Mesodermal cell (in vitro differentiated cells): Measurements from ENCODE around the gene VWA8.
"Not testable (repeated sequence)": the region's sequence is repeated elsewhere in the genome, so short reads cannot be mapped to it uniquely, and the experiment has no call there.

Experiments
- H3K27ac ChIP-seq: 2 replicates; pipeline ENCODE4 v1.7.0; 2013; ENCODE audit warnings: mild to moderate bottlenecking, low read depth, low read length, moderate library complexity; ENCODE audit not compliant: severe bottlenecking
- H3K36me3 ChIP-seq: 2 replicates; pipeline ENCODE4 v1.7.1; 2013; ENCODE audit warnings: mild to moderate bottlenecking, low read length, moderate library complexity; ENCODE audit not compliant: control insufficient read depth, insufficient read depth
- H3K4me1 ChIP-seq: one replicate; pipeline ENCODE4 v1.7.1; 2013; ENCODE audit warnings: mild to moderate bottlenecking, low read length; ENCODE audit not compliant: insufficient read depth, control insufficient read depth, poor library complexity, severe bottlenecking
- H3K4me3 ChIP-seq: 2 replicates; pipeline ENCODE4 v1.7.0; 2013; ENCODE audit warnings: low read length, control low read depth, mild to moderate bottlenecking; ENCODE audit not compliant: insufficient read depth, poor library complexity, severe bottlenecking; ENCODE audit errors: extremely low read depth
- H3K9me3 ChIP-seq: 2 replicates; pipeline ENCODE4 v1.7.1; 2013; ENCODE audit warnings: mild to moderate bottlenecking, low read length, moderate library complexity; ENCODE audit not compliant: control insufficient read depth
- WGBS, 2 experiments: methylation state at CpG; one replicate each; pipeline ENCODE4 v1.1.5; 2013; ENCODE audit warnings: missing lambda C conversion rate in 2 of 2; ENCODE audit not compliant: insufficient coverage in 2 of 2; 5-methylcytosine and 5-hydroxymethylcytosine counted together

VWA8 gene

DNA sequence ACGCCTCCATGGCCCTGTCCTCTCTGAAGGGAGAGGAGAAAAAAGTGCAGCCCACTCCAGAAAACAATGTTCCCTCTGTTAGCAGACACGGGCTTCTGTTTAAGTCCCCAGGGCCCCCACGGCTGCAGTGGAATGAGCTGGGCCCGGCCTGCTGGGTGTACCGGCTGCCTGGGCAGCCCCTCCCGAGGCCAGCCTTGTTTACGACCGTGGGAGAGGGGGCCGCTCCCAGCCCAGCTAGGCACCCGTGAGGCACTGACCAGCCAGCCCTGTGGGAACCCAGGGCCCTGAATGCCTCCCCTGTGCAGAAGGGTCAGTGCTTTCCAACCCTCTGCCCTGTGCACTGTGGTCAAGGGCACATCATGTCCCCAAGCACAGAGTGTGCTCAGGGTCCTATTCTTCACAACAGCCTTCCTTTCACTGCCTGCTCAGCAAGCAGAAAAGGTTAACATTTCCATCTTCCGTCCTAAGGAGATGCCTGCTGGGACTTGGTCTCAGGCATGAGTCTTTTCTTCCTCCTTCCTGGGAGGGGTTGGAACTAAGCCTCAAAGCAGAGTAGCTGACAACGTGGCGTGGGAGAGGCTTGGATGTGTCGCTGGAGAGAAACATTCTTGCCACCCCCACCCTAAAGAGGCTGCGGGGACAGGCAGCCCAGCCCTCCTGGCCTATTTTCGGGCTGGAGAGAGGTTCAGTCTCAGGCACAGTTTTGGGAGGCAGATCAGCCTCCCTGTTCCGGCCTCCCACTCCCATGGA, 413.5 kb downstream of the VWA8 start:
- no peaks in the 10 kb centered on the region for H3K9me3 ChIP-seq
- peaks cover 26% of the 10 kb centered on the region for H3K4me1 ChIP-seq
- WGBS, 2 experiments = 70 to 72% methylated on average over 11 to 13 of the region's 17 CpGs
- no peak overlapping the region for H3K4me3 ChIP-seq
- peak overlapping the region; percentile 55 for H3K27ac ChIP-seq
- no peaks in the 10 kb centered on the region for H3K36me3 ChIP-seq

DNA sequence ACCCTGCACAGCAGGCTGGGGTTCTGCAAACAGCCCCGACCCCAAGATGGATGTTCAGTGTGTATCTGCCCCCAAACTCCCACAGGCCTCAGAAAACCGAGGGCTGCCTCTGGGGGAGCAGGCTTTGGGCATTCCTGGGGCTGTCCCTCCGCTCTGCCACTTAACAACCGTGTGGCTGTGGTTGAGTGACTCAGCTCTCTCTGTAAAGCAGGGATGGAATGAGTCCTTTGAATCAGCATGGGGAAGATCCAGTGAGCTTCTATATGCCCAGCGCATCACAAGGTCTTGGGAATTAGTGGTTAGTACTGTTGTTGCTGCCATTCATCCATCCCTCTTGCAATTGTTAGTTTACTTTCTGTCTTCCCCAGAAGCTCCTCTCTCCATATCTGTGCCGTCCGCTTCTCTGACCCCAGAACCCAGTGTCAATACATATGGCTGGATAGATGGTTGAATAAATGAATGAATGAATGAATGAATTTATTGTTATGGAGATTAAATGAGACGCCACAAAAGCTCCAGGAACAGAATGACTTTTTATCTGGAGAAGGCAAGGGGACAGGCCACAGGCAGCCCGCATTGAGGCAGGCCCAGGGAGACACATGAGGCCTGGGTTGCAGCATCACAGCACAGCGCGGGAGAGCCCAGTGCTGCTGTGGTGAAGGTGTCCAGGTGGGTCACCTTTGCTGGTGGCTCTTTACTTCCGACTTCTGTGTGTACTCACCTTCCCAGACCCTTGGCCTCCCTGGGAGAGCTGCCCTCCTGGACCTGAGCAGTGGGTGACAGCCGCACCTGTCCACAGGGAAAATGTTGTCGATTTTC, 414.3 kb downstream of the VWA8 start:
- Histone ChIP-seq H3K4me1 (peaks cover 26% of the 10 kb centered on the region), H3K27ac (peak overlapping the region; percentile 17), H3K9me3 (no peaks in the 10 kb centered on the region), H3K4me3 (no peak overlapping the region), H3K36me3 (no peaks in the 10 kb centered on the region)
- 78 to 84% methylated on average over 5 to 9 of the region's 14 CpGs for WGBS, 2 experiments

DNA sequence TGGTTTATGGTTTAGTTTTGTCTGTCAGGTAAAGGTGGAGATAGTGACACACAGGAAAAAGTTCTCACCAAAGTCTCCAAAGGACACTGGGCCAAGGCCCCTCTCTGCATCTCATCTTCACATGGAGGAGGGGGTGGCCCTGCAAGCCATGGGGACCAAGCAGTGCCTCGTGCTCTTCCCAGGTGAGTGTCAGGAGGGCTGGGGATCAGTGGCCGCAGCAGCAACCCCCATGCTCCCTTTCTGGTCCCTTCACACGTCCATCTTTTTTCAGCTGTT, 415.5 kb downstream of the VWA8 start:
- Histone ChIP-seq H3K36me3 (no peaks in the 10 kb centered on the region), H3K9me3 (no peaks in the 10 kb centered on the region), H3K27ac (no peak overlapping the region), H3K4me1 (peaks cover 26% of the 10 kb centered on the region), H3K4me3 (no peak overlapping the region)
- 50 to 100% methylated on average over 1 to 2 of the region's 3 CpGs for whole genome bisulfite sequencing, 2 experiments

DNA sequence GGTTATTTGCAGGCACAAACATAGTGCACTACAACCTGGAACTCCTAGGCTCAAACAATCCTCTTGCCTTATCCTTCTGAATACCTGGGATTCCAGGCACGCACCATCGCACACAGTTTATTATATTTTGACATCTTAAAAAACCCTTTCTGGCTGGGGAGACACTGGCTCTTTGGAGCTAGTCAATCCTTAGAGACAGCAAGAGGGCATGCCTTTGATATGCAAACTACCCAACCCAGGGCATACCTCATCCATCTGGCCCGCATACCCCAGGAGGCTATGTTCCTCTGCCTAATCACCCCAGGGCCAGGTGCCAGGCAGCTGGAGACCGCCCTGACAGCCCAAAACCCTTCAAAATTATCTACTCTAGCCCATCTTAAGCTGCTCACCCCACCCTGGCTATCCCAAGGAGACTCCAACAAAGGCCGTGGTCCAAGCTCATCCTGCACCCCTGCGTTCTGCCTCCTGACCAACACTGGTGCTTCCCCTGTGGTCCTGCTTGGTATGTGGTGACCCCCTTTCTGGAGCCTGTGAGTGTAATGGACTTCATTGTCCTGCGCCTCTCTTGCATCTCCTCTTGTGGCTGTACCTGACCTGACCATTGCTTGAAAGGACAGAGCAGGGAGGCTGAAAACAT, 417.1 kb downstream of the VWA8 start:
- Histone ChIP-seq H3K9me3 (no peaks in the 10 kb centered on the region), H3K27ac (no peak overlapping the region), H3K4me3 (no peak overlapping the region), H3K4me1 (peaks cover 23% of the 10 kb centered on the region), H3K36me3 (no peaks in the 10 kb centered on the region)
- WGBS, 2 experiments = 76 to 86% methylated on average over 6 of the region's 7 CpGs

DNA sequence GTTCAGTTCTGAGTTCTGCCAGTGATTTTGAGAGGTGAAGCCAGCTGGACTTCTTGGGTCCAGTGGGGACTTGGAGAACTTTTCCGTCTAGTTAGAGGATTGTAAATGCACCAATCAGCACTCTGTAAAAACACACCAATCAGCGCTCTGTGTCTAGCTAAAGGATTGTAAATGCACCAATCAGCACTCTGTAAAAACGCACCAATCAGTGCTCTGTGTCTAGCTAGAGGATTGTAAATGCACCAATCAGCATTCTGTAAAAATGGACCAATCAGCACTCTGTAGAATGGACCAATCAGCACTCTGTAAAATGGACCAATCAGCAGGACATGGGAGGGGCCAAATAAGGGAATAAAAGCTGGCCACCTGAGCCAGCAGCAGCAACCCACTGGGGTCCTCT, 418.1 kb downstream of the VWA8 start:
- peaks cover 19% of the 10 kb centered on the region for H3K4me1 ChIP-seq
- no CpG with 5 or more reads among the region's 3 CpGs for WGBS, 2 experiments
- H3K9me3 ChIP-seq, H3K36me3 ChIP-seq, H3K27ac ChIP-seq, H3K4me3 ChIP-seq: not testable (repeated sequence)

DNA sequence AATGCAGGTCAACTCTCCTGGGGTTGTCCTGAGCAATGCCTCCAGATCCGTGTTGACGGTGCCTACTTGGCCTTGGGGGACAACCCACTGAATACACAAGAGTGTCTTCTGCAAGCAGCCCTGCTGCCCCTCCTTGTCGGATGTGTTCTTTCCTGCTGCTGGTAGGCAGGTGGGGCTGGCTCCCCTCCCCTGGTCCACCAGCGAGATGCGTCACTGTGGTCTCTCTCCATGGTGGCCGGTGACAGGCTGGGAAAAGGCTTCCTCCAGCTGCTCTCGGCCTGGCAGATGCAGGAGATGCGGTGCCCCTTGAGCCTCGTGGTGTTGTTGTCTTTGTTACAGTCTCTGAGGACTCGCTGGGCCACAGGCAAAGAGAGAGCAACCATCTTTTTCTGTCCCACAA, 418.6 kb downstream of the VWA8 start:
- no peak overlapping the region for H3K4me3 ChIP-seq
- H3K9me3 ChIP-seq = no peaks in the 10 kb centered on the region
- no peaks in the 10 kb centered on the region for H3K36me3 ChIP-seq
- H3K27ac ChIP-seq = no peak overlapping the region
- WGBS, 2 experiments = 83 to 89% methylated on average over 7 to 10 of the region's 10 CpGs
- H3K4me1 ChIP-seq = peaks cover 14% of the 10 kb centered on the region

DNA sequence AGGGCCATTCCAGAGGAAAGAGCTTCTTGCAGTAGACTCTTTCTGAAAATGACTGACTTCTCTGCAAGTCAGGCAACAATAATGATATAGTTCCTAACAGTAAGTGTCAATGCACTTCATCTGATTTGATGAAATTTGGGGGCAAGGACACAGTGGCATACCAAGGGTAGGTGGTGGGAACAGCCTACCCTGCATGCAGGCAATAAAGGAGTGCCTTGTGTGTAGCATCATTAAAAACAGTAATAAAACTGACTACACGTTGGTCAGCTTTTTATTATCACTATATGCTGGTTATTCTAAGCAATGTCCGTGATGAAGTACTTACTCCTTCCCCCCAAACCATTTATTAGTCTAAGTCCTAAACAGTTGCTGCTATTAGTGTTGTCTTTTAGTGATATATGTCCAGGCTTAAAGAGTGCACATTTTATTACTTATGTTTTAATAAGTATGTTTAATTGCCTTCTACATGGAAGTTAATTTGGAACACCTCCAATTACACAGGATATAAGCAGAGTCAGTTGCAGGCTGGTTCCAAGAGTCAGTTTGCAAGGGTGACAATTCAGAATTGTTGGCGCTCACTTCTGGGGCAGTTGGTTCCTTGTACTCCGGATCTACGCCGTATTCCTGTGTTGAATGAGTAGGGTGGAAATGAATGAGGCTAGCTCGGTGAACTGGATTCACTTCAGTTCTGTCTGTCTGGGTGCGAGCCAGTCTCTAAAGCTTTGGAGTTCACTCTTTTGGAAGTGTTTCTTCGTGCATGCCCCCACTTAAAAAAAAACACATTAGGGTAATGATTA, 419.6 kb downstream of the VWA8 start:
- Histone ChIP-seq H3K36me3 (no peaks in the 10 kb centered on the region), H3K9me3 (no peaks in the 10 kb centered on the region), H3K4me1 (peaks cover 5% of the 10 kb centered on the region), H3K4me3 (no peak overlapping the region), H3K27ac (no peak overlapping the region)
- whole genome bisulfite sequencing, 2 experiments = 81 to 100% methylated on average over 2 to 4 of the region's 9 CpGs

DNA sequence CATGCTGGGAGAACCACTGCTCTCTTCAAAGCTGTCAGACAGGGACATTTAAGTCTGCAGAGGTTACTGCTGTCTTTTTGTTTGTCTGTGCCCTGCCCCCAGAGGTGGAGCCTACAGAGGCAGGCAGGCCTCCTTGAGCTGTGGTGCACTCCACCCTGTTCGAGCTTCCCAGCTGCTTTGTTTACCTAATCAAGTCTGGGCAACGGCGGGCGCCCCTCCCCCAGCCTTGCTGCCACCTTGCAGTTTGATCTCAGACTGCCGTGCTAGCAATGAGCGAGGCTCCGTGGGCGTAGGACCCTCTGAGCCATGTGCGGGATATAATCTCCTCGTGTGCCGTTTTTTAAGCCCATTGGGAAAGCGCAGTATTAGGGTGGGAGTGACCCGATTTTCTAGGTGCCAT, 420.7 kb downstream of the VWA8 start:
- H3K4me3 ChIP-seq, H3K36me3 ChIP-seq, H3K9me3 ChIP-seq, H3K4me1 ChIP-seq, H3K27ac ChIP-seq: not testable (repeated sequence)
- WGBS, 2 experiments = 34 to 42% methylated on average over 5 to 7 of the region's 13 CpGs

DNA sequence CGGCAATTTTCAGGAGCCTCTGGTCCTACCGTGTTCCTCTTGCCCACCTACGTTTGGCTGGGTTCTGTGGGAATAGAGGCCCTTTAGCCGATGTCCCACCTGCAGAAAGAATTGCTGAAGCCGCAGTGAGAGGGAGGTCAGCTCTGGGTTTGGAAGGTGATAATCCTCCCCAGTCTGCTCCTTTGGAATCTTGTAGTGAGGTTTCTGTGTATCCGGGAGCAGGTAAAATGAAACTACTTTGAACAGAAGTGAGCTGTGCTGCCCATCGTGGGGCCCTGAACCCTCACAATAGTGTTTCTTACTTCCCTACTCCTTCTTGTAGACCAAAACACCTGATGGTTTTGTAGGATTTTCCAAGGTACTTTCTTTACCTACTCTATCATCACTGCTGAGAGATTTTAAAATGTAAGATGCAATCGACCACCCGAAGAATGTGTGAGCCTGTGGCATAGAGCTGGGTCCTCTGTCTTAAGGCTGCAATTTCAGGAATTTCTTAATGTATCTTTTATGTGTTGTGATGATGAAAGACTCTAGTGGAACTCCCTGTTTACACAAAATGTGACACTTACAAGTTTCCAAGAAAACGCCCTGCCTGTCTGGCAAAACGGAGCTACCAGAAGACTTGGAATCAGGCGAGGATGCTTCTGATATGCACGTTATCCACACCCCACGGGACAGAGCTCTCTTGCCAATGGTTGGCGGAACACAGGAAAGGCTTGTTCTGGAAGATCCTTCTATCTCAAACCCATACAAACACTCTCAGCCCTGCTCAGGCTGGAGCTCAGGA, 427.4 kb downstream of the VWA8 start:
- H3K27ac ChIP-seq = no peak overlapping the region
- 80 to 88% methylated on average over 8 to 9 of the region's 15 CpGs for WGBS, 2 experiments
- no peak overlapping the region for H3K4me3 ChIP-seq
- no peaks in the 10 kb centered on the region for H3K9me3 ChIP-seq
- H3K4me1 ChIP-seq = no peaks in the 10 kb centered on the region
- H3K36me3 ChIP-seq = no peaks in the 10 kb centered on the region

DNA sequence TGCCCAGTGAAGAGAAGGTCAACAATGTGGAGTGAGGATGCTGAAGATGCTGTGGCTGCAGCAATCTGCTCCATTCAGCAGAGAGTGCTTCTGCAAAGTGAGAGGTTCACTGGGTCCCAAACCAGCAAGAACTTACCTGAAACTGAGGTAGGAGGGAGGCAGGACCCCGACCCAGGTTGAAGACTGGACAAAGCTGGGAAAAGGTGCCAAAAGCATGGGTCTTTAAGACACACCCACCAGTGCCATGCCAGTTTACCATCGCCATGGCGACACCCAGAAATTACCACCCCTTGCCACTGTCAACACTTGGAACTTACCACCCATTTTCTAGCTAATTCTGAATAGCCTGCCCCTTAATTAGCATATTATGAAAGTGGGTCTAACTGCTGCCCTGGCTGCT, 432.9 kb downstream of the VWA8 start:
- Histone ChIP-seq H3K4me1 (no peaks in the 10 kb centered on the region), H3K36me3 (no peaks in the 10 kb centered on the region)
- WGBS, 2 experiments = 83 to 100% methylated on average over 1 to 3 of the region's 3 CpGs

More for the DNA sequence above, 432.9 kb downstream of the VWA8 start:
- Histone ChIP-seq H3K4me3 (no peak overlapping the region), H3K9me3 (no peaks in the 10 kb centered on the region), H3K27ac (no peak overlapping the region)
